Dendritic cell treated with granulocyte-macrophage colony-stimulating factor and Interleukin-4, amounts not matched to agents 40 ng/mL and 50 ng/mL, for 4 days (primary cell): ENCODE measurements around the gene NHERF2.

ENCODE experiments used
- H3K27ac Mint-ChIP-seq: one replicate; pipeline ENCODE4 v1.8.0; 2022; ENCODE audit warnings: mild to moderate bottlenecking, mixed read lengths
- H3K27me3 Mint-ChIP-seq: one replicate; pipeline ENCODE4 v1.8.0; 2022; ENCODE audit warnings: mild to moderate bottlenecking, mixed read lengths
- H3K36me3 Mint-ChIP-seq: one replicate; pipeline ENCODE4 v1.8.0; 2022; ENCODE audit warnings: low read depth, mixed read lengths
- H3K4me1 Mint-ChIP-seq: one replicate; pipeline ENCODE4 v1.8.0; 2022; ENCODE audit warnings: low read depth, mixed read lengths
- H3K4me3 Mint-ChIP-seq: one replicate; pipeline ENCODE4 v1.8.0; 2022; ENCODE audit warnings: mild to moderate bottlenecking, moderate library complexity, mixed read lengths
- H3K9me3 Mint-ChIP-seq: one replicate; pipeline ENCODE4 v1.8.0; 2022; ENCODE audit warnings: mixed read lengths
- intact Hi-C: fragments of 100-400 bp; cut with micrococcal nuclease; formaldehyde crosslinking; loops from one replicate; pipeline ENCODE4 v1.15.0; 2022

NHERF2 gene

GRCh38 chr16:1998360-1998835 is 28.3 kb upstream of the NHERF2 start:
- Mint-ChIP-seq H3K36me3 (peaks cover 72% of the 10 kb centered on the region), H3K27me3 (peaks cover 2% of the 10 kb centered on the region)
- intact Hi-C loops, result no loop called here

GRCh38 chr16:1998852-1999801 is 27.6 kb upstream of the NHERF2 start:
- Mint-ChIP-seq H3K4me3 (no peak overlapping the region), H3K4me1 (peaks cover 14% of the 10 kb centered on the region), H3K9me3 (no peaks in the 10 kb centered on the region), H3K36me3 (peaks cover 74% of the 10 kb centered on the region), H3K27me3 (no peaks in the 10 kb centered on the region), H3K27ac (no peak overlapping the region)
- intact Hi-C loops, result no loop called here

More at GRCh38 chr16:1998360-1998835, 28.3 kb upstream of the NHERF2 start:
- H3K4me3 Mint-ChIP-seq, result no peak overlapping the region
- H3K9me3 Mint-ChIP-seq, result no peaks in the 10 kb centered on the region
- peaks cover 12% of the 10 kb centered on the region for H3K4me1 Mint-ChIP-seq
- no peak overlapping the region for H3K27ac Mint-ChIP-seq

- H3K4me3 Mint-ChIP-seq, result no peak overlapping the region
- no peak overlapping the region for H3K27ac Mint-ChIP-seq
- no peaks in the 10 kb centered on the region for H3K9me3 Mint-ChIP-seq
- H3K4me1 Mint-ChIP-seq, result peaks cover 23% of the 10 kb centered on the region
- H3K36me3 Mint-ChIP-seq, result peaks cover 81% of the 10 kb centered on the region
- H3K27me3 Mint-ChIP-seq, result no peaks in the 10 kb centered on the region
- intact Hi-C loops, result no loop called here
Measured at GRCh38 chr16:1999866-2000514, 26.7 kb upstream of the NHERF2 start.

GRCh38 chr16:2001035-2001434 is 25.7 kb upstream of the NHERF2 start:
- Mint-ChIP-seq H3K9me3 (no peaks in the 10 kb centered on the region), H3K36me3 (peaks cover 90% of the 10 kb centered on the region)

GRCh38 chr16:2001456-2002355 is 25.0 kb upstream of the NHERF2 start:
- Mint-ChIP-seq H3K27me3 (peaks cover 2% of the 10 kb centered on the region), H3K27ac (no peak overlapping the region), H3K36me3 (peaks cover 92% of the 10 kb centered on the region), H3K4me1 (peaks cover 40% of the 10 kb centered on the region), H3K4me3 (no peak overlapping the region), H3K9me3 (no peaks in the 10 kb centered on the region)
- intact Hi-C loops, result no loop called here

More at GRCh38 chr16:2001035-2001434, 25.7 kb upstream of the NHERF2 start:
- Mint-ChIP-seq H3K4me1 (peaks cover 33% of the 10 kb centered on the region), H3K4me3 (no peak overlapping the region), H3K27ac (no peak overlapping the region), H3K27me3 (peaks cover 1% of the 10 kb centered on the region)
- intact Hi-C loops, result no loop called here

GRCh38 chr16:2002406-2003230 is 24.1 kb upstream of the NHERF2 start:
- Mint-ChIP-seq H3K36me3 (peaks cover 90% of the 10 kb centered on the region), H3K4me1 (peaks cover 49% of the 10 kb centered on the region), H3K4me3 (no peak overlapping the region), H3K27ac (no peak overlapping the region), H3K9me3 (no peaks in the 10 kb centered on the region), H3K27me3 (peaks cover 2% of the 10 kb centered on the region)
- intact Hi-C loops, result no loop called here

- H3K4me3 Mint-ChIP-seq, result no peak overlapping the region
- H3K27ac Mint-ChIP-seq, result no peak overlapping the region
- intact Hi-C loops, result no loop called here
Measured at GRCh38 chr16:2003231-2003826, 23.4 kb upstream of the NHERF2 start.

GRCh38 chr16:2003827-2004641 is 22.7 kb upstream of the NHERF2 start:
- H3K4me1 Mint-ChIP-seq, result peaks cover 63% of the 10 kb centered on the region
- H3K27me3 Mint-ChIP-seq, result peaks cover 2% of the 10 kb centered on the region
- H3K27ac Mint-ChIP-seq, result peak overlapping the region; percentile 40
- H3K36me3 Mint-ChIP-seq, result peaks cover 86% of the 10 kb centered on the region
- no peaks in the 10 kb centered on the region for H3K9me3 Mint-ChIP-seq
- intact Hi-C loops, result loop anchor here (1.0 kb wide), 1 partner anchor 149 kb away; no protein-coding TSS in a partner anchor
- H3K4me3 Mint-ChIP-seq, result peak overlapping the region; percentile 5

More at GRCh38 chr16:2003231-2003826, 23.4 kb upstream of the NHERF2 start:
- Mint-ChIP-seq H3K27me3 (peaks cover 2% of the 10 kb centered on the region), H3K36me3 (peaks cover 90% of the 10 kb centered on the region), H3K9me3 (no peaks in the 10 kb centered on the region), H3K4me1 (peaks cover 56% of the 10 kb centered on the region)

GRCh38 chr16:2004795-2005517 is 21.7 kb upstream of the NHERF2 start:
- no peak overlapping the region for H3K4me3 Mint-ChIP-seq
- peak overlapping the region; percentile 40 for H3K27ac Mint-ChIP-seq
- intact Hi-C loops, result loop anchor here (1.0 kb wide), 1 partner anchor 148 kb away; no protein-coding TSS in a partner anchor
- H3K9me3 Mint-ChIP-seq, result no peaks in the 10 kb centered on the region
- peaks cover 76% of the 10 kb centered on the region for H3K36me3 Mint-ChIP-seq
- H3K4me1 Mint-ChIP-seq, result peaks cover 60% of the 10 kb centered on the region
- H3K27me3 Mint-ChIP-seq, result peaks cover 2% of the 10 kb centered on the region

- H3K27me3 Mint-ChIP-seq, result peaks cover 2% of the 10 kb centered on the region
- H3K36me3 Mint-ChIP-seq, result peaks cover 69% of the 10 kb centered on the region
- peaks cover 60% of the 10 kb centered on the region for H3K4me1 Mint-ChIP-seq
- H3K9me3 Mint-ChIP-seq, result no peaks in the 10 kb centered on the region
- intact Hi-C loops, result no loop called here
- peak overlapping the region; percentile 40 for H3K27ac Mint-ChIP-seq
- peak overlapping the region; percentile 45 for H3K4me3 Mint-ChIP-seq
Measured at GRCh38 chr16:2005646-2006045, 21.1 kb upstream of the NHERF2 start.

- H3K27me3 Mint-ChIP-seq, result peaks cover 2% of the 10 kb centered on the region
- intact Hi-C loops, result no loop called here
- peaks cover 63% of the 10 kb centered on the region for H3K36me3 Mint-ChIP-seq
- H3K4me3 Mint-ChIP-seq, result no peak overlapping the region
- peak overlapping the region; percentile 40 for H3K27ac Mint-ChIP-seq
- peaks cover 59% of the 10 kb centered on the region for H3K4me1 Mint-ChIP-seq
- no peaks in the 10 kb centered on the region for H3K9me3 Mint-ChIP-seq
Measured at GRCh38 chr16:2006317-2006716, 20.4 kb upstream of the NHERF2 start.
